ENCODE data around the gene XXYLT1.

Gene XXYLT1

GRCh38 chr3:195162033-195162669 is 108.8 kb downstream of the XXYLT1 start:
- no peak for DNase-seq (ENCODE audit: low read depth)
- no peak overlapping the region for H3K4me3 ChIP-seq (ENCODE audit: low read depth, low read length)

GRCh38 chr3:195160908-195161434 is 110.0 kb downstream of the XXYLT1 start:
- no peak overlapping the region for H3K4me3 ChIP-seq (ENCODE audit: low read depth, low read length)
- no peak for DNase-seq (ENCODE audit: low read depth)

- no peak overlapping the region for H3K4me3 ChIP-seq (ENCODE audit: low read depth, low read length)
- no peak for DNase-seq (ENCODE audit: low read depth)
Observed at GRCh38 chr3:195160257-195160898, 110.6 kb downstream of the XXYLT1 start.

GRCh38 chr3:195159814-195160165 is 111.2 kb downstream of the XXYLT1 start:
- DNase-seq (ENCODE audit: low read depth): no peak
- no peak overlapping the region for H3K4me3 ChIP-seq (ENCODE audit: low read depth, low read length)

- no peak overlapping the region for H3K4me3 ChIP-seq (ENCODE audit: low read depth, low read length)
- no peak for DNase-seq (ENCODE audit: low read depth)
Observed at GRCh38 chr3:195159117-195159813, 111.7 kb downstream of the XXYLT1 start.

- no peak overlapping the region for H3K4me3 ChIP-seq (ENCODE audit: low read depth, low read length)
Observed at GRCh38 chr3:195156286-195156890, 114.6 kb downstream of the XXYLT1 start.

GRCh38 chr3:195155570-195156241 is 115.3 kb downstream of the XXYLT1 start:
- no peak for DNase-seq (ENCODE audit: low read depth)
- H3K4me3 ChIP-seq (ENCODE audit: low read depth, low read length): no peak overlapping the region

More at GRCh38 chr3:195156286-195156890, 114.6 kb downstream of the XXYLT1 start:
- no peak for DNase-seq (ENCODE audit: low read depth)

- no peak overlapping the region for H3K4me3 ChIP-seq (ENCODE audit: low read depth, low read length)
- peak; percentile 91 for DNase-seq (ENCODE audit: low read depth)
Observed at GRCh38 chr3:195154793-195155535, 116.0 kb downstream of the XXYLT1 start.

GRCh38 chr3:195154111-195154791 is 116.7 kb downstream of the XXYLT1 start:
- H3K4me3 ChIP-seq (ENCODE audit: low read depth, low read length): no peak overlapping the region
- DNase-seq (ENCODE audit: low read depth): no peak

- H3K4me3 ChIP-seq (ENCODE audit: low read depth, low read length): no peak overlapping the region
- DNase-seq (ENCODE audit: low read depth): no peak
Observed at GRCh38 chr3:195153653-195154052, 117.3 kb downstream of the XXYLT1 start.

GRCh38 chr3:195153130-195153529 is 117.8 kb downstream of the XXYLT1 start:
- no peak overlapping the region for H3K4me3 ChIP-seq (ENCODE audit: low read depth, low read length)
- no peak for DNase-seq (ENCODE audit: low read depth)

GRCh38 chr3:195151866-195152541 is 119.0 kb downstream of the XXYLT1 start:
- H3K4me3 ChIP-seq (ENCODE audit: low read depth, low read length): no peak overlapping the region
- DNase-seq (ENCODE audit: low read depth): peak; percentile 48

GRCh38 chr3:195151402-195151801 is 119.6 kb downstream of the XXYLT1 start:
- DNase-seq (ENCODE audit: low read depth): no peak
- H3K4me3 ChIP-seq (ENCODE audit: low read depth, low read length): no peak overlapping the region

GRCh38 chr3:195150181-195151118 is 120.5 kb downstream of the XXYLT1 start:
- DNase-seq (ENCODE audit: low read depth): no peak
- no peak overlapping the region for H3K4me3 ChIP-seq (ENCODE audit: low read depth, low read length)

GRCh38 chr3:195149292-195150030 is 121.5 kb downstream of the XXYLT1 start:
- no peak for DNase-seq (ENCODE audit: low read depth)
- no peak overlapping the region for H3K4me3 ChIP-seq (ENCODE audit: low read depth, low read length)

- no peak for DNase-seq (ENCODE audit: low read depth)
- H3K4me3 ChIP-seq (ENCODE audit: low read depth, low read length): no peak overlapping the region
Observed at GRCh38 chr3:195148549-195148948, 122.4 kb downstream of the XXYLT1 start.
